CD4-positive, CD25-positive, alpha-beta regulatory T cell (primary cell): ENCODE results near the gene TRPM3. TPM values are rescaled to one million over a fixed set of nuclear protein-coding genes. Genes with fewer than 3 reads are reported as not detected.

Experiments used
- ATAC-seq, 2 donors: fragments of 150-1000 bp; cut with Tn5 transposase; one replicate each; pipeline ENCODE4 v1.10.0; 2021; ENCODE audit warnings: low read depth in 2 of 2, moderate number of reproducible peaks in 2 of 2, moderate library complexity in 1 of 2
- DNase-seq, 3 donors: peaks; one replicate each; pipeline versions ENCODE4 v3.0.0 to v3.0.0-alpha.2; 2012 to 2022; ENCODE audit warnings: mixed read lengths in 1 of 3
- H3K27ac ChIP-seq: one replicate; pipeline ENCODE4 v1.7.0; 2013; ENCODE audit warnings: mild to moderate bottlenecking, low read length; ENCODE audit not compliant: insufficient read depth, poor library complexity, severe bottlenecking
- H3K27me3 ChIP-seq: one replicate; pipeline ENCODE4 v1.7.0; 2013; ENCODE audit warnings: low read length; ENCODE audit not compliant: control insufficient read depth, insufficient read depth
- H3K36me3 ChIP-seq: one replicate; pipeline ENCODE4 v1.7.0; 2013; ENCODE audit warnings: mild to moderate bottlenecking, low read length, moderate library complexity; ENCODE audit not compliant: control insufficient read depth, insufficient read depth
- H3K4me1 ChIP-seq: 2 replicates; pipeline ENCODE4 v1.7.0; 2013; ENCODE audit warnings: mild to moderate bottlenecking, low read length; ENCODE audit not compliant: insufficient read depth, control insufficient read depth, poor library complexity, severe bottlenecking
- H3K4me3 ChIP-seq: one replicate; pipeline ENCODE4 v1.7.0; 2013; ENCODE audit warnings: low read depth, mild to moderate bottlenecking, low read length, moderate library complexity
- H3K9me3 ChIP-seq, 2 experiments: 1 replicate in 1 of 2; 2 replicates in 1 of 2; pipeline ENCODE4 v1.7.0; 2013; ENCODE audit warnings: low read length in 2 of 2, mild to moderate bottlenecking in 1 of 2, moderate library complexity in 1 of 2; ENCODE audit not compliant: control insufficient read depth in 2 of 2
- H3K27ac Mint-ChIP-seq, 3 donors: one replicate each; pipeline ENCODE4 v1.8.0; 2020 to 2022; ENCODE audit warnings: mild to moderate bottlenecking in 3 of 3, mixed read lengths in 3 of 3, moderate library complexity in 2 of 3
- H3K27me3 Mint-ChIP-seq: one replicate; pipeline ENCODE4 v1.8.0; 2022; ENCODE audit warnings: mild to moderate bottlenecking, mixed read lengths
- H3K36me3 Mint-ChIP-seq: one replicate; pipeline ENCODE4 v1.8.0; 2020; ENCODE audit warnings: mixed read lengths
- H3K4me1 Mint-ChIP-seq, 4 donors: one replicate each; pipeline ENCODE4 v1.8.0; 2020 to 2022; ENCODE audit warnings: mixed read lengths in 4 of 4, mild to moderate bottlenecking in 1 of 4
- H3K4me3 Mint-ChIP-seq, 4 donors: one replicate each; pipeline ENCODE4 v1.8.0; 2020 to 2022; ENCODE audit warnings: mild to moderate bottlenecking in 4 of 4, mixed read lengths in 4 of 4, moderate library complexity in 3 of 4
- H3K9me3 Mint-ChIP-seq, 7 donors: one replicate each; pipeline ENCODE4 v1.8.0; 2020 to 2022; ENCODE audit warnings: mixed read lengths in 7 of 7, mild to moderate bottlenecking in 3 of 7, moderate library complexity in 2 of 7
- polyA plus RNA-seq, 4 donors: library from polyadenylated mRNA; unstranded; fragments of 300-500 nt; fragmentation: Illumina TruSeq; gene quantifications; one replicate each; pipeline ENCODE4 v1.2.3, GENCODE V29; 2021
- total RNA-seq: library from RNA; stranded (reverse); gene quantifications from one replicate; pipeline ENCODE4 v1.2.3, GENCODE V29; 2022

TRPM3 gene
- total and polyA plus RNA-seq, 5 donors from 2014 or later = not detected

DNA sequence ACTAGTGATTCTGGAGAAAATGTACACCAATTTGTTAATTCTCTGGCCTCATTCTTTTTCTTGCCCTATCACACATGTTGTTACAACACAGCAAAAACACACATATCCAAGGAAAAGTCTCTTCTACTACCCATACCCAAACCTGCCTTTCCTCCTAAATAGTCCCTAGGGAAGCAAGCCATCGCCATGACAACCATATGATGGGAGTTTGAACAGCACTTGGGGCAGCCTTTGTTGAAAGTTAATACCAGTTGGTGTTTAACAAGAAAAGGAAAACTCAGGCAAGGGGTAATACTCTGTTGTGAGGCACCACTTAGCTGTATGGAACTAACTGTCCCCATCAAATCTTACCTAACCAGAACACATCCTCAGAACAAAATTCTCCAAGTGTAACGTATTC is 1.7 kb downstream of the TRPM3 start:
- Histone ChIP-seq H3K9me3 (no peaks in the 10 kb centered on the region), H3K4me1 (no peaks in the 10 kb centered on the region), H3K27me3 (no peaks in the 10 kb centered on the region), H3K4me3 (no peak overlapping the region), H3K36me3 (no peaks in the 10 kb centered on the region), H3K27ac (no peak overlapping the region)
- Mint-ChIP-seq H3K27ac (no peak overlapping the region), H3K4me1 (no peaks in the 10 kb centered on the region), H3K36me3 (no peaks in the 10 kb centered on the region), H3K4me3 (no peak overlapping the region), H3K27me3 (peaks cover 12% of the 10 kb centered on the region), H3K9me3 (peaks cover 0 to 2% (median 0%) of the 10 kb centered on the region in 7 donors)
- ATAC-seq (no peak), DNase-seq (no peak)

DNA sequence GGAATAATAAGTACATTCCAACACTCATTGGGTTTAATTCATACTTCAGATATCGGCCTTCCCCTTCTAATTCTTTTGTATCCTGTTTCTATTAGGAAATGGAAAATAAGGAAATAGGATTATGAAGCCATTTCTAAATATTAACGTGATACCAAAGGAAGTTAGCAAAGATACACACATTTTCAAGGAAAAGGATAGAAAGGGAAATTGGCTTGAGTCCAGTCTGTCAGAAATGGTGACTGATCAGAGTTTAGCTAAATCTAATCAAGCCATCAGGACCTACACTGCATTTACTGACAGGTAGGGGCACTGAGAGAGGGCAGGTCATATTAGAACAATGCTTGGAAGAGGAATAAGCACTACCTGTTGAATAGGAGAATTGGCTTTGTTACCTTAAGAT is 3.1 kb downstream of the TRPM3 start:
- DNase-seq (no peak), ATAC-seq (no peak)
- H3K4me3 ChIP-seq = no peak overlapping the region
- Mint-ChIP-seq H3K36me3 (no peaks in the 10 kb centered on the region), H3K27ac (no peak overlapping the region), H3K9me3 (peaks cover 0 to 2% (median 0%) of the 10 kb centered on the region in 7 donors), H3K4me3 (no peak overlapping the region), H3K27me3 (peaks cover 6% of the 10 kb centered on the region), H3K4me1 (no peaks in the 10 kb centered on the region)
- no peak overlapping the region for H3K27ac ChIP-seq
- H3K27me3 ChIP-seq = no peaks in the 10 kb centered on the region
- no peaks in the 10 kb centered on the region for H3K9me3 ChIP-seq
- no peaks in the 10 kb centered on the region for H3K4me1 ChIP-seq
- no peaks in the 10 kb centered on the region for H3K36me3 ChIP-seq

DNA sequence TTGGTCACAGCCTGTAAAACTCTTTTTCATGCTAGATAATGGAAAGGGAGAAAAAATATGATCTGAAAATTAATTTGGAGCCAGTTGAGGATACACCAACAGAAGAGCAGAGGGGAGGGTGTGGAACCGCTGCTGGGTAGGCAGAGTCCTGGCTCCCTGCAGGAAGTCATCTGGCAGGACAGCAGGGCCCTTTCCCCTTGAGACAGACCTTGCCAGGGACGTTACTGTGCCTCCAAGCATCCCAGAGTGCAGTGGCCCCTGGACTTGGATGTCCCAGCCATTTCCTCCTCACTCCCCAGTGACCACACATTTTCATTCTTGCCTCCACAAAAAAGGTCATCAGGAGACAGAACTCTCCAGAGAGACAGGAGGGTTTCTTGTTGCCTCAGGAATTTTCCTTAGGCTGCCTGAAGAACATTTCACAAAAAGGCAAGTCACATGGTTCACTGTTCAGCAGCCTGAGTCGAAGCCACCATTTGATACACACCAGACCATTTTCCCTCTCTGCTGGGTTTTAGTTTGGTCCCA is 5.9 kb downstream of the TRPM3 start:
- Mint-ChIP-seq H3K9me3 (peaks cover 0 to 2% (median 0%) of the 10 kb centered on the region in 7 donors), H3K36me3 (no peaks in the 10 kb centered on the region), H3K27me3 (no peaks in the 10 kb centered on the region), H3K4me3 (no peak overlapping the region), H3K27ac (no peak overlapping the region), H3K4me1 (no peaks in the 10 kb centered on the region)
- Histone ChIP-seq H3K4me3 (no peak overlapping the region), H3K27ac (no peak overlapping the region), H3K36me3 (no peaks in the 10 kb centered on the region), H3K4me1 (no peaks in the 10 kb centered on the region), H3K27me3 (no peaks in the 10 kb centered on the region), H3K9me3 (no peaks in the 10 kb centered on the region)
- ATAC-seq (no peak), DNase-seq (no peak)

DNA sequence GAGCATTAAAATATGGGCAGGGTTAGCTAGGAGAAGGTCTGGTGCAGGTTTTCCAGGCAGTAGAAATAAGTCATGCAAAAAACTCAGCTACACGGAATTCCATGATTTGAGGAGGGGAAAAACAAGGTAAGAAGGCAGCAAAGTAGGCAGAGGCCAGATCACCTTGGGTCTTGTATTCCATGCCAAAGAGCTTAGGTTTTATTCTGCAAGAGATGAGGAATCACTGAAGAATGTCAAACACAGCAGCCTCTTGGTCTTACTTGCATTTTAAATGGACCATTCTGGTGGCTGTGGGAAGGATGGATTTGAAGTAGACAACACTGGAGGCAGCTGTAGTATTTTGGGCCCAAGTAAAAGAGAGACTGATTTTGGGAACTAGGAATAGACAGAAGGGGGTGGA is 8.6 kb downstream of the TRPM3 start:
- no peaks in the 10 kb centered on the region for H3K9me3 ChIP-seq
- H3K27ac Mint-ChIP-seq = no peak overlapping the region
- H3K4me1 Mint-ChIP-seq = no peaks in the 10 kb centered on the region
- H3K27me3 ChIP-seq = no peaks in the 10 kb centered on the region
- peaks cover 0 to 3% (median 0%) of the 10 kb centered on the region in 7 donors for H3K9me3 Mint-ChIP-seq
- no peaks in the 10 kb centered on the region for H3K4me1 ChIP-seq
- no peaks in the 10 kb centered on the region for H3K36me3 Mint-ChIP-seq
- ATAC-seq (no peak), DNase-seq (no peak)
- H3K4me3 ChIP-seq = no peak overlapping the region
- no peaks in the 10 kb centered on the region for H3K36me3 ChIP-seq
- no peak overlapping the region for H3K27ac ChIP-seq
- H3K4me3 Mint-ChIP-seq = no peak overlapping the region
- H3K27me3 Mint-ChIP-seq = no peaks in the 10 kb centered on the region

DNA sequence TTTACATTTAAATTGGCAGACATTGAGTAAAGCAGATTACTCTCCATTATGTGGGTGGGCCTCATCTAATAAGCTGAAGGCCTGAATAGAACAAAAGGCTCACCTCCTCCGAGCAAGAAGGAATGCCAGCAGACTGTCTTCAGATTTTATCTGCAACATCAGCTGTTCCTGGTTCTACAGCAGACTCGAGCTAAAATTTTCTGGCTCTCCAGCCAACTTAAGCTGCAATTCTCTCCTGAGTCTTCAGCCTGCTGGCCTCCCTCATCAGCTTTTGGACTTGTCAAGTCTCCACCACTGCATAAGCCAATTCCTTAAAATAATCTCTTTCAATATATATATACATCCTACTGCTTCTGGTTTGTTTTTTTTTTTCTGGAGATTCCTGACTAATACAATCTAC is 12.5 kb downstream of the TRPM3 start:
- no peak overlapping the region for H3K27ac Mint-ChIP-seq
- no peak for ATAC-seq
- no peak overlapping the region for H3K4me3 Mint-ChIP-seq
- no peaks in the 10 kb centered on the region for H3K4me1 Mint-ChIP-seq
- no peaks in the 10 kb centered on the region for H3K9me3 ChIP-seq
- no peaks in the 10 kb centered on the region for H3K36me3 Mint-ChIP-seq
- H3K4me3 ChIP-seq = no peak overlapping the region
- peaks cover 0 to 6% (median 3%) of the 10 kb centered on the region in 7 donors for H3K9me3 Mint-ChIP-seq
- H3K36me3 ChIP-seq = no peaks in the 10 kb centered on the region
- no peaks in the 10 kb centered on the region for H3K27me3 ChIP-seq
- no peaks in the 10 kb centered on the region for H3K4me1 ChIP-seq
- no peaks in the 10 kb centered on the region for H3K27me3 Mint-ChIP-seq
- no peak overlapping the region for H3K27ac ChIP-seq
- DNase-seq = no peak

DNA sequence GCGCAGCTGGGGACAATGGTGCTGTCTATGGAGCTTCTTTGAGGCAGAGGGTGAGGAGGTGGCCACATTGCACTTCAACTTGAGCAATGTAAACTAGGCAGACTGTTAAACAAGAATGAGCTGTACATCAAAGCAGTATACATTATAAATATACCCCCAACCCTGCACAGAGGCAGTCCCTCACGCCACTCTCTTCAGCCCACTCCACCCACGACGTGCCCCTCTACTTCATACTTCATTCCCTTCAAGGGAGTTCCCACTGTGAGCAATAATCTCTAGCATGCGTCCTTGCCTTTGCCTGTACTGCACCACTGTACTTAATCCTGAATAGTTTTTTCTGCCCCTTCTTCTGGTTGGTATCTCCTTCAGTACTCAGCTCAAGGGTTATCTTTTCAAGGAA is 14.4 kb downstream of the TRPM3 start:
- ATAC-seq (no peak), DNase-seq (no peak)
- no peaks in the 10 kb centered on the region for H3K36me3 ChIP-seq
- no peaks in the 10 kb centered on the region for H3K27me3 ChIP-seq
- no peaks in the 10 kb centered on the region for H3K9me3 ChIP-seq
- H3K27me3 Mint-ChIP-seq = no peaks in the 10 kb centered on the region
- H3K4me1 ChIP-seq = no peaks in the 10 kb centered on the region
- H3K4me1 Mint-ChIP-seq = no peaks in the 10 kb centered on the region
- peaks cover 0 to 8% (median 4%) of the 10 kb centered on the region in 7 donors for H3K9me3 Mint-ChIP-seq
- H3K4me3 Mint-ChIP-seq = no peak overlapping the region
- no peak overlapping the region for H3K4me3 ChIP-seq
- no peak overlapping the region for H3K27ac ChIP-seq
- no peaks in the 10 kb centered on the region for H3K36me3 Mint-ChIP-seq
- no peak overlapping the region for H3K27ac Mint-ChIP-seq

DNA sequence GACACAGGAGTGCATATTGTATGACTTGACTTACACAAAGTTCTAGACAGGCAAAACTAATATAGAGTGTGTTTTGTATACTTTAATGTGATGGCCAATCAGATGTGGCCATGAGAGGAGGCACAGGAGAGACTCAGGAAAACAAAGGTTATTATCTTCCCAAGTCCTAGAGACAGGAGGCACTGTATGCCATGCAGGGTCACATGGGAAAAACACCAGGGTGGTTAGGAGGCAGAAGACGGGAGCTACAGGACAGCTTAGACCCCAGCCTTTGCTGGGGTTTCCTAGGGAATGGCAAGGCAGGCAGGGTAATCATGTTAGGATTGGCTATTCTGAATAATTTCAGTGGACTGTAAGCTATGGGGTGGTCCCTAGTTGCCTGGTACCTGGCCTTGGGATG is 16.2 kb downstream of the TRPM3 start:
- no peak overlapping the region for H3K27ac ChIP-seq
- no peaks in the 10 kb centered on the region for H3K4me1 Mint-ChIP-seq
- H3K9me3 ChIP-seq = no peaks in the 10 kb centered on the region
- DNase-seq (no peak), ATAC-seq (no peak)
- H3K27me3 Mint-ChIP-seq = no peaks in the 10 kb centered on the region
- H3K36me3 Mint-ChIP-seq = no peaks in the 10 kb centered on the region
- no peak overlapping the region for H3K4me3 Mint-ChIP-seq
- H3K4me1 ChIP-seq = no peaks in the 10 kb centered on the region
- H3K27ac Mint-ChIP-seq = no peak overlapping the region
- peaks cover 0 to 8% (median 4%) of the 10 kb centered on the region in 7 donors for H3K9me3 Mint-ChIP-seq
- H3K4me3 ChIP-seq = no peak overlapping the region
- no peaks in the 10 kb centered on the region for H3K27me3 ChIP-seq
- H3K36me3 ChIP-seq = no peaks in the 10 kb centered on the region

DNA sequence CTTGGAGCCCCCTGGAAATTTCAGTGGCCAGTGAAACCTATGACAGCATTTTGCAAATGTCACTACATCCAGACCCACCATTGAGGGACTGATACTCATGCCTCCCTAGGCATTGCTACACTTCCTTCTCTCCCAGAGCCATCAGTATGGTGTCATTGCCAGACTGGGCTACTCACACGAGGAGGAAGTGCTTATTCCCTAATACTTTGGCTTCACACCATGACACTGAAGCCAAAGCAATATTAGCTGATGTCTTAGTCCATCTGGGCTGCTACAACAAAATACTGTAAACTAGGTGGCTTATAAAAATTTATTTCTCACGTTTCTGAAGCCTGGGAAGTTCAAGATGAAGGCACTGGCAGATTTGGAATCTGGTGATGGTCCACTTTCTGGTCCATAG is 22.6 kb downstream of the TRPM3 start:
- Histone ChIP-seq H3K36me3 (no peaks in the 10 kb centered on the region), H3K27me3 (no peaks in the 10 kb centered on the region), H3K4me1 (no peaks in the 10 kb centered on the region), H3K4me3 (no peak overlapping the region), H3K9me3 (no peaks in the 10 kb centered on the region), H3K27ac (no peak overlapping the region)
- peaks cover 0 to 4% (median 0%) of the 10 kb centered on the region in 7 donors for H3K9me3 Mint-ChIP-seq
- no peak for DNase-seq
- no peaks in the 10 kb centered on the region for H3K36me3 Mint-ChIP-seq
- no peak overlapping the region for H3K27ac Mint-ChIP-seq
- no peaks in the 10 kb centered on the region for H3K4me1 Mint-ChIP-seq
- no peak overlapping the region for H3K4me3 Mint-ChIP-seq
- ATAC-seq = no peak
- no peaks in the 10 kb centered on the region for H3K27me3 Mint-ChIP-seq
